SW480 (cell line): Measurements from ENCODE around the gene TENM4.
A peak's percentile ranks its signal among the peaks of the same experiment; 100 is the strongest.

ENCODE experiments used
- DNase-seq: peaks from one replicate; pipeline ENCODE4 v3.0.0-alpha.2; 2016; ENCODE audit warnings: low spot score

The TENM4 gene

GRCh38 chr11:78972590-78972989 is 468.2 kb downstream of the TENM4 start:
- DNase-seq, result no peak

DNA sequence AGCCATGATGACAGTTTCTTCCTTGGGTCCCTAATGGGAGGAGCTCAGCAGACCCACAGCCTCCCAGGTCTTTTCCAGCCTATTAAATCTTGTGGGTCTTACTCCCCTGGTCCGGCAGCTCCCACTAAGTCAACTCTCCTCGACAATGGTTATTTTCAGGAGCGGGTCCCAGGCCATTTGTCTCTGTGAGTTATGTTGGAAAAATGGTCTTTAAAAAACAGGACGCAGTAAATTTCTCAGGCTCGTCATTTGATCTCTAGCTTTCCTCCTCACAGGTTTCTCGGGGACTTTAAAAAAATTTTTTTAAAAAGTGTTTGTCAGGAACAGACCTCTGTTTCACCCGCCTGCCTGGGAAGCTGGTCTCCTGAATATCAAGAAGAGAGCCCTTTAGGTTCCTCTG is 468.7 kb downstream of the TENM4 start:
- DNase-seq, result no peak

GRCh38 chr11:78967811-78968210 is 473.0 kb downstream of the TENM4 start:
- DNase-seq, result no peak

DNA sequence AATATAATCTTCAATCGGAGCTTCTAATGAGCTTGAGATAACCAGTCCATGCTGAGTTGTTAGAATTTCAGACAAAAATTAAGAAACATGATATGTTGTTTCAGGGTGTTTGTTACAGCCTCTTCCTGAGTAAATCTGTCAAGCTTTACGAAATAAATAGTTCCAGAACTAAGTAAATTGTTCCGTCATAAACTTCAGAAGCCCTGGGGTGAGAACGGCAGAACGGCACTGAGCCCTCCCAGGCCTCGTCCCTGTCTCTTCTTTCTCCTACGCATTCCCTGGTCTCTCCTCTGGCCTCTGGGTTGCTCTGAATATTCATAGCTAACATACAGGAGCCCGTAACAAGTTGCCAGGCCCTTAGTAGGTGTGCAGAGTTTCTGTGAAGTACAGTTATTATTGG is 475.4 kb downstream of the TENM4 start:
- DNase-seq, result no peak

DNA sequence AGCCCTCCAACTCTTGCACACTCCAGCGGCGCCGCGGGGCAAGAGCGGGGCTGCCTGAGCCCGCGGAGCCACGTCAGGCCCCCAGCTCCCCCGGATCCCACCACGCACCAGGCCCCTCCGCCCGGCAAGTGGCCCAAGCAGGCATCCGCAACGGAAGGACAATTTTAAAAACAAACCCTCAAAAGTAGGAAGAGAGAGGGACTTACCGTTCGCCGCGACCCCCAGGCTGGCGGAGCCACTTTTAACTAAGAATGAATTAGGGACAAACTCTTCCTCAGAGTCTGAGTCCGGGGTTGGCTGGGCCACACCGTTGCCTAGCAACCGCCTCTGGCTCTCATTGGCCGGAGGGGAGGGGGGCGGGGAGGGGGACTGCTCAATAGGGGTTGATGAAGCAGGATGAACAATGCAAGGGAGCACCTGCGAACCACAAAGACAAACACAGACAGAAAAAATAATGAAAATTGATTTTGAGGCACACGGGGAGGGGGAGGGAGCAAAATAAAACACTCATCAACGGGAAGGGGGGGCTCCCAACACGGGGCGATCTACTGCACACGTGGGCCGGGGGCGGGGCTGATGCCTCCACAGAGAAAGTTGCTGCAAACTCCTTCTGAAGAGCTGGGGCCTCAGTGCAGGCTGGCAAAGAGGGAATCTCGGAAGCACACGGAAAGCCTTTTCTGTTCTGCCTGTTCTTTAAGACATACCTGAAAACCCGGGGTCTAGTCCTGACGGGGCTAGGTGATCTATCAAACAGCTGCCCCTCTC is 478.7 kb downstream of the TENM4 start:
- no peak for DNase-seq

DNA sequence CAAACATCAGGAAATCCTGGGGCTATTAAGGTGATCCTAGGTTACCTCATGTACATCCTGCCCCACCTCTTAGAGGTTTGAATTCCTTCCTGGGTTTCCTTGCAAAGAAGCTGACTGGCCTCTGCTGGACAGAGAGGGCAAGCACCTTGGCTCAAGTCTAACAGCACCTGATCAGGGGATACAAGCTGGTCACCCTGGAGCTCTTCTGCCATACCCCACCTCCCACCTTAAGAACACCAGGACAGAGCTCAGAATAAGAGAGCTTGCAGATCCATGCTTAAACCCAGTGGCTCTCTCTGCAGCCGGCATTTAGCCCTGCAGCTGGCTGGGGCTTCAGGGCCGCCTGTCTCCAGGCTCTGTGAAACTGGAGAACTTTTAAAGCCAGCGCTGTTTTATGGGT is 479.6 kb downstream of the TENM4 start:
- peak; percentile 58 for DNase-seq

- DNase-seq, result no peak
Observed at GRCh38 chr11:78958444-78958843, 482.4 kb downstream of the TENM4 start.

DNA sequence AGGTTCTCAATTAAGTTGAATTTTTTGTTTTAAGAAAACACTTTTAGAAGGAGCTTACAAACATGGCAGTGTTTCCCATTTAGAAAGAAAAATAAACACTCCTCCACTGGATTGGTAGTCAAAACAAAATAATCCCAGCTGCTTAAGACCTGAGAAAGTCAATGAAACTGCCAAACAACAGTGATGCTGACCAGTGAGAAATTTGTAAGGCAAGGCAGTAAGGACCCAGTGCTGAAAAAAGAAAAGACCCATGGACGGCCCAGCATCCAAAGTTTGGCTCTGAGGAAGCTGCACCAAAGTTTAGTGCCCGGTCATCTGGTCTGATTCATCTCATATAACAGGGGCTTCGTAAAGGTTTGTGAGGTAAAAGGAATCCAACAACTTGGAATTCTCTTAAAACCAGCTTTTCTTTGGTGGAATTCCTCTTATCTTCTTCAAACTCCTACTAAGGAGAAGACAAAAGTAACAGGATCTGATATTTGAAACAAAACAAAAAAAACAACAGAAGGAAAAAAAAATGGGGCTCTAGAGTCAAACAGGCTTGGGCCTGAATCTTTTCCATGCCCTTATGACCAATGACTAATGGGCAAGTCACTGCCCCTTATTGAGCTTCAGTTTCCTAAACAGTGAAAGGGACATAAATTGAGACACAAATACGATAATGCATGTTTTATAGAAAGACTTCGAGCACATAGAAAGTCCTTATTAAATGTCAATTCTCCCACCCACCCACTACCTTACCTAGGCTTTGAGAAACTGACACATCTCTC is 483.2 kb downstream of the TENM4 start:
- no peak for DNase-seq

- DNase-seq, result no peak
Observed at GRCh38 chr11:78954696-78955095, 486.1 kb downstream of the TENM4 start.

- no peak for DNase-seq
Observed at GRCh38 chr11:78954261-78954660, 486.6 kb downstream of the TENM4 start.

GRCh38 chr11:78952890-78953289 is 487.9 kb downstream of the TENM4 start:
- DNase-seq, result no peak

- DNase-seq, result no peak
Observed at GRCh38 chr11:78952175-78952574, 488.7 kb downstream of the TENM4 start.

DNA sequence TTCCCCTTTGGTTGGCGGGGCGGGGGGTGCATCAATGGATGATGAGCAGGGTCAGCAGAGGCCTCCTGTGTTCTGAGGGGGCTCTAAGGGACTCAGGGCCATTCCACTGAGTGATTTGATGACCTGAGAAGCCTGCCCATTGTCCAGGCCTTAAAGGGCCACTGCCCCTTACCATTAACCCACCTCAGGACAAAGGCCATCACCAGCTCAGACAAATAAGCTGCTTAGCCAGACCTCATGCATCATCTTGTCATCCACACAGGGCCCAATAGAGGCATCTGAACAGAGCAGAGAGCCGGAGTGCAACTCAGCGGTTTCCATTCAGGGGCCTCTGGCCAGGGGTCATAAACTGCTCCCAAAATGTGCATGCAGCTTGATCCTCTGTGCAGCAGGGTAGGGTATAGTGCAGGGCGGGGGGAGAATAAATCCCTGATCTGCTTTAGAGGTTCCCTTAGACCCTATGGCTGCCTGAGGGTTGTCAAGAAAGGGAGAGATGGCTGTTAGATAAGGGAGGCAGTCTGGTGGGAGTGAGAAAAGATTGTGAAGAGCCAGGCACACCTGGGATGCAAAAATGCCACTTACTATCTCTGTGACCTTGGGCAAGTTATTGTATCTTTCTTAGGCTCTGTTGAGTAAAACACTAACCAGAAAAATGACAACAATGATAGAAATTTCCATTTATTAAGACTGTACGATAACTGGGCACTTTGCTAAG is 490.7 kb downstream of the TENM4 start:
- DNase-seq, result no peak

DNA sequence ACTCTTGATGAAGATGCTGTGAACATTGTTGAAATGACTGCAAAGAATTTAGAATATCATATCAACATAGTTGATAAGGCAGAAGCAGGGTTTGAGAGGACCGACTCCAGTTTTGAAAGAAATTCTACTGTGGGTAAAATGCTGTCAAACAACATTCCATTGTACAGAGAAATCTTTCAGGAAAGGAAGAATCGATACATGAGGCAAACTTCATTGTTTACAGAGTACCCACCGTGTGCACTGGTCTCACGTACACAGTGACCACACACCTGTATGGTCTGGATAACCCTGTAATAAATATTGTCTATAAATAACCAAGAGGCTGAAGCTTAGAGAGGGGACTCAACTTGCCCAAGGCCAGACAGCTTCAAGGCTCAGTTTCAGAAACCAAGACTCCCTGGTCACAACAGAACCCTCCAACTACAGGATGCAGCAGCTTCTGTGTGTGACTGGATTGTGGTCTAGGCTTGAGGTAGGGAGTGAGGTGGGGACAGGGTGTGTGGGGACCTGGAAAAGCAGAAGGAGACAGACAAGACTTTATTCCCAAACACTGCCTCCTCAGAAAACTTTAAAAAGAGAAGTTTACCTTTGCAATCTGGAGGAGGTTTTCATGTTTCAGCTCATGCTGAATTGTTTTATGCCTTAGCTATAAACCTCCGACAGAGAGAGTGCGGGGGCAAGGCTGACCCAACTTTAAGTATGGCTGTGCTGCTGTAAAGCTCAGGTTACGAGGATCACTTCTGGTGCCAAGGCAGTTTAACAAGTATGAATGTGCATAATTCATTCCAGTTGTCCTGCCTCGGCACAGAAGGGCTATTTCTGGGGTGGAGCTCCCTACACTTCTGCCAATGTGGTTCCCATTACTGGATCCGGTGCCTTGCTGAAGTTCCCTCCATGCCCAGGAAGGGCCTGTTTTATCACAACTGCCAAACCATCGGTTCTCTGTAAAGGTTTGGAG is 493.6 kb downstream of the TENM4 start:
- no peak for DNase-seq

- no peak for DNase-seq
Observed at GRCh38 chr11:78943841-78944240, 497.0 kb downstream of the TENM4 start.

DNA sequence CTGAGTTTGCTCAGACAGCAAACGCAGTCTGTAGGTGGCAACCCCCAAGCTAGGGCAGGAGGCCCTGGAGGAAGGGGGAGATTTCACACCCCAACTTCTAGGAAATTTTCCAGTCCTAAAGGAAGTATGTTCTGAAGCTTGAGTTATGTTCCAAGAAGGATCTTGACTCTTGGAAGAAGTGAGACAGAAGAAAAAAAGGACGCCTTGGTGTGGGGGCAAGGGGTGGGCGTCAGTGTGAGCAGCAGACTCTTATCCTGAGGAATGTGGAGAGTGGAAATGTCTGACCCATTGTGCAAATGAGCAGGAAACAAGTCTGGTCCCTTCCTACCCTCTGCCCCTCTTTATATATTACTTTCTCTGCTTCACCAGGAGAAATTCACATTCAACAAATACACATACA is 497.7 kb downstream of the TENM4 start:
- no peak for DNase-seq

DNA sequence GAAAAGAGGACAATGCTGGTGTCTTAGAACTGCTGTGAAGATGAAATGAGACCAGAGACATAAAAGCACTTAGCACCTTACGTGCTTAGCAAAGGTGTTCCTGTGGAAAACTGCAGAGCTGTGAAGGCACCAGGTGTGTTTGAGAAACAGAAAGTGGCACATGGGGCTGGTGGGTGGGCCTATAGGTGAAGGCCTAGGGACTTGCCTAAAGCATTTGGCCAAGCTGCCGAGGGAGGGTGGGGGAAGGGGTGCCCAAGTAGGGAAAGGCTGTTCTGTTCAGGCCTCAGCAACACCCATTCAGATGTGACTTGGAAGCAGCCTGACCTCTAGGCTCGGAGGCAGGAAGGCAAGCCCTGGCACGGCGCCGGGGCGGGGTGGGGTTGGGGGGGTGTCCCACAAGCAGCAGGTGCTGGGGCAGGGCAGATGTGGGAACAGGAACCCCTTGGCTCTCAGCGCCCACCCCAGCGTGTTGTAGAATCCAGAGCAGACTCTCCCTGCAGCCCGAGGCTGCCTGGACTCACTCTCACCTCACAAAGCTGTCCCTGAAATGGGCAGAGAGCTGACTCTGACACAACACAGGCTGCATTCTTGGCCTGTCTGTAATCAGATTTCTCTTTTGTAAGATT is 499.5 kb downstream of the TENM4 start:
- no peak for DNase-seq

DNA sequence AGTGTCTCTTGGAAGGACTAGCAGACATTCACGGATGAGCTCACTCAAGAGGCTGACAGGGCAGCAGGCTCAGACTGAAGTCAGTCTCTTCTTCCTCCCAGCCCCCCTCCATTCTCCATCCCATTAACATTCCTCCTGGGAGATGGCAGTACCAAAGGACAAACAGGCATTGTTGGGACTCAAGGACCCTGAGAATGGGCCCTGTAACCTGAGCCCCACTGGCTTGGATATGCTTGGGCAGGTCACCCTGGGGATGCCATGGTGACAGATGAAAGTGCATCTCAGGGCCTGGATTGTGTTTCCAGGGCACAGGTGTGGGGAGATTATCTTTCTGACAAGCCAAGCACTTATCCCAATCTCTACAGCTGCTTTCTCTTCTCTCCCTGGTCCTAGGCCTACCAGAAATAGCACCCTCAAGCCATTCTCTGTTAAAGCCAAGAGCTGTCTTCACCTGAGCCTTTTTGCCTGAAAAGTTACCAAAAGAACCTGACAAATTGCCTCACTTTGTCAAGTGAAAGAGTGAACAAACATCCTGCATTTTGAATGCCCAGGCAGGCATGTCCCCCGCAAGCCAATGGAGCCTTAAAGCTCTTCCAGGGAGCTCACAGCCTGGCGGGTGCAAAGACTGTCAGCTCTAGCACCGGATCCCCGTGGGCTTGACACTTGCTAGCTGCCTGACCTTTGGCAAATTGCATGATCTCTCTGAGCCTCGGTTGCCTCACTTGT is 500.2 kb downstream of the TENM4 start:
- DNase-seq, result peak; percentile 18

DNA sequence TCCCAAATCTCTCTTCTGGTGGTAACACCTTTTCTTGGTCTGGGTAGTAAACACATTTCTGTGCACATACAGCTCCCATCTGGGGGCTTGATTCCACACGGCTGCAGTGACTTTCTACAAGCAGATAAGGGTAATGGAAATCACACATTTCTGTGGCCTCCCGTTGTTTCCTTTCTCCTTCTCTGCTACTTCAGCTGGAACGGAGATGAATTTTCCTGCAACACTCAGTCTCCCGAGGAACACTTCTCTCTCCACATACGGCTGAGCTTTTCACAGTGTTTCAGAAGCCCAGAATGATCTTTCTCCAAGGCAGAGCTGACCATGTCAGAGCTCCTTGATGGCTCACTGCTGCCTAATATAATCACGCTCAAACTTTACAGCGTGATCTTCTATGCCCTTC is 501.9 kb downstream of the TENM4 start:
- no peak for DNase-seq

GRCh38 chr11:78938036-78938435 is 502.8 kb downstream of the TENM4 start:
- no peak for DNase-seq
